GM12874 (cell line): ENCODE data around the gene CDYL.

Experiments
- TF ChIP-seq, protein P1 (sequence below): IDR thresholded peaks from 2 replicates; pipeline ENCODE4 v1.5.1; 2011; ENCODE audit warnings: low read depth, mild to moderate bottlenecking, control low read depth, low read length, moderate library complexity; ENCODE audit not compliant: insufficient read depth

Gene CDYL

DNA sequence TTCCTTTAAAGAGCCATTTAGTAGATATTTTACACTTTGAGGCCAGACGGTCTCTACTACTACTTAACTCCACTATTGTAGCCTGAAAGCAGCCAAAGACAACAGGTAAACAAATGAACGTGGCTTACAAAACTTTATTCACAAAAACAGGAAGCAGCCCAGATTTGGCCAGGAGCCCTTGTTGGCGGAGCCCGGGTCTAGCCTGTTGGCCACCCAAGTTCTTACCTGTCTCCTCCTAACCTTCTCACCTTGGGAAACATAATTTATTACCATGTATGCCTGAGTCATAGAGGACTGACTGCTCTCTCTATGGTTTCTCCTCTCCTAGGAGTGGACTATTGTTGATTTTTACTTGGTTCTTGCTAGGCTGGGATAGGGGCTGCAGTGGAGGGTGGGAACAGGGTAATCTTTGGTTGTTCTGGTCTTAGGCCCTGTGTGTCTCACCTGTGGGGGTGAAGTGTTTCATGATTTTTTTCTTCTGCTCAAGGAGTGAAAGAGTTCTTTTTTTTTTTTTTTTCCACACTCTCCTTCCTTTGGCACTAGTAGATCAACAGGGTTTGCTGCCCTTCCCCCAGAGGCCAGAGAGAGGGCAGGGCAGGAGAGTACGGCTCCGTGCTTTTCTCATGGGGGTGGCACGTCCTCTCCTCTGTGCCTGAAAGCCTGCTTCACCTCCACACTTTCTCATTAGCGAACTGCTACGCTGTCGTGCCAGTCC is 137.7 kb downstream of the CDYL start:
- TF ChIP-seq, protein P1, sequence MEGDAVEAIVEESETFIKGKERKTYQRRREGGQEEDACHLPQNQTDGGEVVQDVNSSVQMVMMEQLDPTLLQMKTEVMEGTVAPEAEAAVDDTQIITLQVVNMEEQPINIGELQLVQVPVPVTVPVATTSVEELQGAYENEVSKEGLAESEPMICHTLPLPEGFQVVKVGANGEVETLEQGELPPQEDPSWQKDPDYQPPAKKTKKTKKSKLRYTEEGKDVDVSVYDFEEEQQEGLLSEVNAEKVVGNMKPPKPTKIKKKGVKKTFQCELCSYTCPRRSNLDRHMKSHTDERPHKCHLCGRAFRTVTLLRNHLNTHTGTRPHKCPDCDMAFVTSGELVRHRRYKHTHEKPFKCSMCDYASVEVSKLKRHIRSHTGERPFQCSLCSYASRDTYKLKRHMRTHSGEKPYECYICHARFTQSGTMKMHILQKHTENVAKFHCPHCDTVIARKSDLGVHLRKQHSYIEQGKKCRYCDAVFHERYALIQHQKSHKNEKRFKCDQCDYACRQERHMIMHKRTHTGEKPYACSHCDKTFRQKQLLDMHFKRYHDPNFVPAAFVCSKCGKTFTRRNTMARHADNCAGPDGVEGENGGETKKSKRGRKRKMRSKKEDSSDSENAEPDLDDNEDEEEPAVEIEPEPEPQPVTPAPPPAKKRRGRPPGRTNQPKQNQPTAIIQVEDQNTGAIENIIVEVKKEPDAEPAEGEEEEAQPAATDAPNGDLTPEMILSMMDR: no peak

DNA sequence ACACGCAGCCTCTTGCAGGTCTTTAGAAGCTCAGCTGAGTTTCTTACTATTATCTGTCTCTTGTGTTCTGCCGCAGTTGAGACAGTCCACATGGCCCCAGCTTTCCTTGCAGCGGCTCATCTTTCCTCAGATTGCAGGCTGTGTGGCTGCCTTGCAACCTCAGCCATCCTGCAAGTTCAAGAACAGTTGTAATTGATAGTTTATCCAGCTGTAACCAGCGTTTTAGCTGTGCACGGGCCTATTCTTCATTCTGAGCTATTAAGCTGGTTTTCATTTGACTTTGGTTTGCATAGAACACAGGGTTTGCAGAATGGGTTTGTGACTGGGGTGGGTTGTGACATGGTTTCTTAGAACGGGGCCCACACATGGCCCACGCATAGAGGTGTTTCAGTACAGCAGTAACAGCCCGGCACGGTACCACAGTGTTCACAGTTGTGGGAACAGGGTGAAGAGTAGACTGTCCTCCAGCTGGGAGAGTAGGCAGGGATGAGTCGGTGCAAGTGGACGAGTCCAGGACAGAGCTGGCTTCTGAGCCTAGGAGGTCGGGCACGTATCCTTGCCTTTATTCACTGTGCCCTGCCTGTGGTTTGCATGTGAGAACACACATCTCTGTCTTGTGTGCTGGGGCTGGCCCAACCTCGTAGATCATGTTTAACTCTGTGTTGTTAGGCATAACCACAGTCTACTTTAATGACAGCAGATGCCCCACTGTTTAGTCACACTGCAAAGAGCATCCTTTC is 138.4 kb downstream of the CDYL start:
- TF ChIP-seq, protein P1: no peak

DNA sequence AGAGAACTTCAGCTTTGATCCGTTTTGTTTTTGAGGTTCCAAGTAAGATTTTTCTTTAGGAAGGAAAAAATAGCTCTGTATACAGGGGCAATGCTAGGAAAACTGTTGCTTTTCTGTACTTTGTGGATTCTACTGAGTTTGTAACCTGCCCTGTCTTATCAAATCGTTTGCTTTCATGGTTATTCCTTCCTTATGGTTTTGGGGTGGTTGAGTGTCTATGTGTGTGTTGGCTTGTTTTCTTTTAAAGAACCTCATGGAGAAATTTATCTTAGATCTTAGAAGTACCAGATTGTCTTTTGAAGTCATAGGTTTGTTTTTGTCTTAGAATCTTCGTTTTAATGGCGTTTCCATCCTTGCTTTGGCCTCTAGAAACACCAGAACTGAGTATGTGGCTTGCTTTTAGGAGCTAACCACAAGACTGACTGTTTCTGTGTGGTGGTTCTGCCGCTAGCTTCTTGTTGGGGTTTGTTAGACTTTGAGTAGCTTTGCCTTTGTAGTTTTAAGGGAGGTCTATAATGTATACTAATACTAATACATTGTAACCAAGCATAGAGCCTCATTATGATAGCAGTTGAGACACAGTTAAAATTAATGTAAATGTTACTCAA is 140.9 kb downstream of the CDYL start:
- TF ChIP-seq, protein P1: no peak

DNA sequence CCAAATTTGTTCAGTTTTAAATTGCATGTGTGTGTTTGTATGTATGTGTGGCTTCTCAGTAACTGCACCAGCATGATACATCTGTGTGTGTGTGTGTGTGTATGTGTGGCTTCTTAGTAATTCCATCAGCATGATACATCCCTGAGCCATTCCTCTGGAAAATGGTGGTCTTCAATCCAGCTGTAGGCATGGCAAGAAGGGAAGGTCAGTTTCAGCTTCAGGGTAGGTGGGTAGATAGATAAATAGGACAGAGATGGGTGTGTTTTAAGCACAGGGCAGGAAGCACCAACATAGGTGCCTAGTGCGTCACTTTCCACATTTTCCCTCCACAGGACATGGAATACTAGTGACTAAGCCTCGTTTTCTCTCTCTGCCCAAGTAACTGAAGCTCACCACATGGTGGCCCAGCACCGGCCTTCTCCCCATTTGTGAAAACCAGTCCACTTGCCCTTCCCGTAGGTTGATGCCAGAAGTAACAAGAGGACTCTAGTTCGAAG is 144.8 kb downstream of the CDYL start:
- TF ChIP-seq, protein P1: no peak

DNA sequence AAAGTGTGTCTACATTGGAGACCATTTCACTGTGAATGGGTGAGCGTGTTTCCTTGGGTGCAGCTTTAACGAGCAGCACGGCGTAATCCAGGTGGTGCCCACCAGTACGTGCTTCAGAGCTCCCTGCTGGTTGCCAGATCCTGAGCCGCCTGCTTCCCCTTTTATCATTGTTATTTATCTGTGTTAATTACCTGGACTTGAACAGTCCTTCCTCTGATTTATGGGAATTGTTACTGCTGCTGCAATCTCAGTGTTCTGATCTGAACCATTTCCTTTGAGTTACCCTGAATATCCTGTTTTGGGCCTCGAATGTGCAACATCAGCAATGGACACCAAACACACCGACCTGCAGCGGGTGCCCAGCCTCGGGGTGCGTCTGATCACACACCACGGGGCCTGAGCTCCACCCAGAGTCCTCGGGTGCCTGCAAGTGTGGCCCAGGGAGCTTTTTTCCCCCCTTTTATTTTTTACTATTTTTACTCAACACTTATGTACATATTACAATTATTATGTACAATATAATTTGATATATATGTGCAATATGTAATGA is 146.4 kb downstream of the CDYL start:
- TF ChIP-seq, protein P1: no peak

DNA sequence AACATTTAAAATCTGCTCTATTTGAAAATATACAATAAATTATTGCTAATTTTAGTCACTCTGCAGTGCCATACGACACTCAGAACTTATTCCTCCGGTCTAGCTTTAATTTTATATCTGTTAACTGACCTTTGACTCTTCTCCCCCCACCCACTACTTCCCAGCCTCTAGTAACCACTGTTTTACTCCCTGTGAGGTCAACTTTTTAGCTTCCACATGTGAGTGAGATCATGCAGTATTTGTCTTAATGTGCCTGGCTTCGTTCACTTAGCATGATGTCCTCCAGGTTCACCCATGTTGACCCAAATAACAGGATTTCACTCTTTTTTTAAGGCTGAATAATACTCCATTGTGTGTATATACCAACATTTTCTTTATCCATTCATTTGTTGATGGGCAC is 146.9 kb downstream of the CDYL start:
- TF ChIP-seq, protein P1: no peak
